NCI-H69 (cell line): ENCODE measurements around the gene IL12RB1.

Experiments used
- DNase-seq: peaks from one replicate; lab custom pipeline; 2025; lab: John Stamatoyannopoulos, UW

Gene IL12RB1

GRCh38 chr19:18086590-18087138, at the start of gene IL12RB1:
Gene IL12RB1 (minus strand): TSS chr19:18086934. CDS start chr19:18086823, 111 bp downstream.
- DNase-seq, result no peak

GRCh38 chr19:18135712-18136584, 49.2 kb upstream of the IL12RB1 start:
- no peak for DNase-seq

GRCh38 chr19:18131841-18132596, 45.3 kb upstream of the IL12RB1 start:
- DNase-seq, result no peak

- no peak for DNase-seq
Measured at GRCh38 chr19:18130523-18131242, 43.9 kb upstream of the IL12RB1 start.

GRCh38 chr19:18128805-18129204, 42.1 kb upstream of the IL12RB1 start:
- no peak for DNase-seq

DNA sequence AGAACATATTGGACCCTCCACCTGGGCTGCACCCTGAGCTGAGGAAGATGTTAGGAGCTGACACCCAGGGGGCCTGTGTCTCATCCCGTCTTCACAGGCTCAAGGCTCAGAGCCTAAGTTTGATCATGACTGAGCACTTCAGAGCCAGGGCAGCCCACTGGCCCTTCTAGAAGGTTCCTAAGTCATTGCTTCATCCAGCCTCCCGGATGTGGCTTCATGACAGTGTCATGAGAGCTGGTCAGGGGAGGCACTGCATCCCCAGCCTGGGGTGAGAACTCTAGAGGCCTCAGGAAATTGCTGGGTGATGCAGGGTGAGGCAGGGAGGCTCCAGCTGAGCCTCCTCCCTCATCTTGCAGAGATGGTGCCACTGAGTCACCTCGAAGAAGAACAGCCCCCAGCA, 41.3 kb upstream of the IL12RB1 start:
- DNase-seq, result no peak

GRCh38 chr19:18126097-18126496, 39.4 kb upstream of the IL12RB1 start:
- no peak for DNase-seq

- DNase-seq, result no peak
Measured at GRCh38 chr19:18123819-18124218, 37.1 kb upstream of the IL12RB1 start.

DNA sequence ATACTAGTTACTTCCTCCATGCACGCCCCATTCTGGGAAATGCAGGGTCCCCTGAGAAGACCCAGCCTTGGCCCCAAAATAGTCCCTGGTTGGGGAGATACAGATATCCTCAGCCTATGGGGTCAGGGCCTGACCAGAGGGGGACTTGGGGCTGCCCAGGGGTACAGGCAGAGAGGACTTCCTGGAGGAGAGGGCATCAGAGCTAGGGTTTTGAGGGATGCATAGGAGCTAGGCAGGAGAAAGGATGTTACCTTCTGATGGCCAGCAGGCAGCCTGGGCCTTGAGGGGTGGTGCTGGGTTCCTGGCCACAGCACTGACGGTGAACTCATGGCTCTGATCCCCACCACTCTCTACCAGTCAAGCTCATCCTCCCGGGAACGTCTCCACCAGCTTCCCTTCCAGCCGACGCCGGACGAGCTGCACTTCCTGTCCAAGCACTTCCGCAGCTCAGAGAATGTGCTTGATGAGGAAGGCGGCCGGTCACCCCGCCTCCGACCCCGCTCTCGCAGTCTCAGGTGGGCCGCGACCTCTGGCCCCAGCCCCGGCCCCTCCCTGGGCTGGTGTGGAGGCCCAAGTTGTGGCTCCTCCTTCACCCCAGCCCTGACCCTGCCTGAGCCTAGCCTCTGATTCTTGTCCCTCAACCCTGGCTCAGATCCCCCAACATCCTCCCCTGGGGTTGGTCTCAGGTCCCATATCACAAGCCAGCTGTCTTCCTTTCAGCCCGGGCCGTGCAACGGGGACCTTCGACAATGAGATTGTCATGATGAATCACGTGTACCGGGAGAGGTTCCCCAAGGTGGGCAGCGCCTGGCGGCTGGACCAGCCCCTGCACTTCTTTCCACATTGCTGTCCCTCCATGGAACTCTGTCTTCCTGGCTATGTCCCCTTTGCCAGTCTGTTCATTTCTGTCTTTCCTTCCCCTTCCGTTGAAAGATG, 36.4 kb upstream of the IL12RB1 start:
- DNase-seq, result no peak

DNA sequence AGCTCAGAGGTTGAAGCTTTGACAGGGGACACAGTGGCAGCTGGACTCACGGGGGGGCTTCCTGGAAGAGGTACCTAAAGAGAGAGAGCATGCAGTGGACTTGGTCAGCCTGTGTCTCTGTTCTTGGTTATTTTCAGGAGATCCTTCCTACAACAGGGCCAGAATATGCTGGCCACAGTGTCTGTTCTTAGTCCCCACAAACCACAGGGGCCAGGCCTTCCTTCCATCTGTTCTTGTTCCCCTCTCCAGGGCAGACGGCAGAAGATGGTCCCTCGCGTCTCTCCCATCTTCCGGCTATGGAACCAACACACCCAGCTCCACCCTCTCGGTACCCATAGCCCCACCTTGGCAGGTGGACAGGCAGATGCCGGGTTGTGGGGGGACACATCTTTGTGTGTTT, 35.7 kb upstream of the IL12RB1 start:
- DNase-seq, result no peak

DNA sequence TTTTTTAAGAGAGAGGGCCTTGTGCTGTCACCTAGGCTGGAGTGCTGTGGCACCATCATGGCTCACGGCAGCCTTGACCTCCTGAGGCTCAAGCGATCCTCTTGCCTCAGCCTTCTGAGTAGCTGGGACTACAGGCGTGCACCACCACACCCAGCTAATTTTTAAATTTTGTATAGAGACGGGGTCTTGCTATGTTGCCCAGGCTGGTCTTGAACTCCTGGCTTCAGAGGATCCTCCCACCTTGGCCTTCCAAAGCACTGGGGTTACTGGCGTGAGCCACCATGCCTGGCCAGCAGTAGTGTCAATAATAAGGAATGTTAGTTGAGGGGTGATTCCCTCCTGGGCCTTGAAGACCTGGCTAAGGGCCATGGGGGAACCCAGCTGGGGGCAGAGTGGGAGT, 34.4 kb upstream of the IL12RB1 start:
- no peak for DNase-seq

- DNase-seq, result no peak
Measured at GRCh38 chr19:18120127-18120526, 33.4 kb upstream of the IL12RB1 start.

DNA sequence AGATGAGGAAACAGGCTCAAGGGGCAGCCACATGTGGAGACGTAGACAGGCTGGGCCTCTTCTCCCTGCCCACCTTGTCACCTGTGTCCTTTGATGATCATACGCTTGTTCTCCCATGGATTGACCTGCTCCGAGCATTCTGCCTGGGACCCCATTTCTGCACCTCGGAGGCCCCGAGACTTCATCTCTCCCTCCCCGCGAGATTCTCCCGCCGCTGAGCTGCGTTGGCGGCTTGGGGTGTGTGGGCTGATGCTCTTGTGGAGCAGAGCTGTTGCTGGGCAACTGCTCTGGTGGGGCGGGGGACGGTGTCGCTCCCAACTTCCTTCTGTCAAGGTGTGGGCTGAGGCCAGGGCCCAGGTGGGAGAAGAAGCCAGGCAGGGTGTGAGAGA, 33.0 kb upstream of the IL12RB1 start:
- no peak for DNase-seq

- DNase-seq, result peak; percentile 24
Measured at GRCh38 chr19:18119013-18119716, 32.4 kb upstream of the IL12RB1 start.

DNA sequence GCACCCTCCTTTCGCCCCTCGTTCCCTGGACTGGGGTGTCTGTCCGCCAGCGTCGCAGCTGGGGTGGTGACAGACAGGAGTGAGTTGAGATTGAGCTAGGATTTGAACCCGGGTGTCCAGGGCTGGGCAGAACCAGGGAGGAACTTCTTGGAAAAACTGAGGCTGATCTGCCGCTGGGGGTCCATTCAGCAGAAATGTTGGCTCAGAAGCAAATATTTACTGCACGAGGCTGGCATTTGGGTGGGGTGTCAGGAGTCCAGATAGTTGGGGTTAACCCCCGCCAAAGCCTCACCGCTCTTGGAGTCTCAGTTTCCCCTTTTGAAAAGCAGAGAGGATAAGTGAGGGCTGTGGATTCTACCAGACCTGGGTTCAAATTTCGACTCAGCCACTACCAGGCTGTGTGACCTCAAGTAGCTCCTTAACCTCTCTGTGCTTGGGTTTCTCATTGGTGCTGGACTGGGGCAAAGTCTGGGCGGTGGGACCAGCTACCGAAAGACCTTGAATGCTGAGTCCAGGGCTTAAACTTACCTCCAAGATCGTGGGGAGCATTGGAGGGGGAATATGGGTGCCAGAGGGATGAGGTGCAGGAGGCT, 31.8 kb upstream of the IL12RB1 start:
- DNase-seq, result no peak

DNA sequence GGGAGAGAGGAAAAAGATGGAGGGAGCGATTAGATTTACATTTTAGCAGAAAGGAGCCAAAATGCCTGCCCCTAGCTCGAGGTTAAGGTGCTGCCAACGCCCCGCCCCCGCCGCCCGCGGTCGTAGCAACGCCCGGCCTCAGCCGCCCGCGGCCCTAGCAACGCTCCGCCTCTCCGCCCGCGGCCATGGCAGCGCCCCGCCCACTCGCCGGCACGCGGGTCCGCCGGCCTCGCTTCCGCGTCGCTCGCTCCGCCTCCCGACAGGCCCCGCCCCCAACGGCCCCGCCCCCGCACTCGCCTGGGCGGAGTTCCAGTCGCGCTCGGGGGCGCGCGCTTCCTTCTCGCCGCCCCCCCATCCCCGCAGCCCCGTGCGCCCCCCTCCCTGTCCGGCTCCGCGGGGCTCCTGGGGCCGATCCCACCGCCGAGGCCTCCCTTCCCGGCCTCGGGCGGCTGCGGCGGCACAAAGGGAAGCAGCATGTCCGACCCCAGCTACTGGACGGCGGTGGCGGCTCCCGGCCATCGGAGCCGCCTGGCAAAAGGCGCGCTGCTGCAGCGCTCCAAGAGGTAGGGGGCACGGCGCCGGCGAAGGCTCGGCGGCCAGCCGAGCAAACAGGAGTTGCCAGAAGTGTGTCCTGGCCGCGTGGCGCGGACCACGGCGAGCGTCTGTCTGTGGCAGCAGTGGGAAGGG, 31.1 kb upstream of the IL12RB1 start:
- DNase-seq, result peak; percentile 95

DNA sequence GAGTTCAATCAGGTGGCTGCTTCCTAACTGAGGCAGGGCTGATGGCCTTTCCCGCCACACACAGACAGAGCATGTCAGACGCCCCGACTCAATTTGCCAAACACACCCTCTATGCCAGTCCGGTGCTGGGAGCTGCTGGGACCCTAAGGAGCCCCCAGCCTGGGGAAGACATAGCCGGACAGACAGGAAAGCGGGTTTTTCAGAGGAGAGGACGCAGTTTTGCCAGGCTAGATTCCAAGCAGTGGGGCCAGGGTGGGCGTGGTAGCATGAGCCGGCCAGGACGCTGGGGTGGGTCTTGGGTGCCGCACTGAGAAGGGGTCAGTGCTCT, 30.6 kb upstream of the IL12RB1 start:
- DNase-seq, result no peak

DNA sequence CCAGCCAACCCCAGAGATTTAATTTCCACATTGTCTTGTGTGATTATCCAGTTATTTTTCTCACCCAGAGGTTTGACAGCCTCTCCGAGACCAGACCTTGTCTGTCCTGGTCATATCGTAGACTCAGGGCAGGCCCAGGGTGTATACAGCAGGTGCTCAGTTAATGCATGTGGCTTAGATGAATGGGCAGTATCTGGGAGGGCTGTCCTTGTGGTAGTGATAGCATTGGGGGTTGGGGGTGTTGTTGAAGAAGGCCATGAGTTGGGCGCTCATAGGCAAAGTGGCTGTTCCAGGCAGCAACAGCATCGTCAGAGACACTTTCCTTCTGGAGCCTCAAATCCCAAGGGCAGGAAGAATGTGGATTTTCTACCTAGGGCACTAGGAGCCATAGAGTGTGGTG, 27.7 kb upstream of the IL12RB1 start:
- DNase-seq, result no peak

- DNase-seq, result no peak
Measured at GRCh38 chr19:18113827-18114226, 27.1 kb upstream of the IL12RB1 start.
